HEK293T (cell line): ENCODE results near the gene SACS.

ENCODE experiments used
- CTCF ChIA-PET: fragments of 350-600 bp; formaldehyde crosslinking; extraction: SDS; loops from one replicate; lab custom pipeline; 2021; ENCODE audit warnings: antibody characterized with exemption, inconsistent platforms; lab: Yijun Ruan, JAX
- POLR2A ChIA-PET: fragments of 350-600 bp; formaldehyde crosslinking; extraction: SDS; loops from one replicate; lab custom pipeline; 2020; ENCODE audit warnings: antibody characterized with exemption, inconsistent platforms; lab: Yijun Ruan, JAX
- DNase-seq: peaks from one replicate; pipeline ENCODE4 v3.0.0; 2012; ENCODE audit warnings: mixed read lengths; ENCODE audit errors: extremely low spot score
- ARNT ChIP-seq: fragments of 450-650 bp; IDR thresholded peaks from 2 replicates; pipeline ENCODE4 v1.6.1; 2017; ENCODE audit warnings: mild to moderate bottlenecking
- BHLHE40 ChIP-seq: fragments of 450-650 bp; IDR thresholded peaks from 2 replicates; pipeline ENCODE4 v1.6.1; 2016; ENCODE audit warnings: mild to moderate bottlenecking, moderate library complexity, borderline replicate concordance
- CTBP1 ChIP-seq: fragments of 450-650 bp; IDR thresholded peaks from 2 replicates; pipeline ENCODE4 v1.6.1; 2016; ENCODE audit warnings: borderline replicate concordance
- ELF4 ChIP-seq: fragments of 450-650 bp; IDR thresholded peaks from 2 replicates; pipeline ENCODE4 v1.6.1; 2017; ENCODE audit warnings: antibody characterized with exemption
- FOXA1 ChIP-seq: fragments of 450-650 bp; IDR thresholded peaks from 2 replicates; pipeline ENCODE4 v1.6.1; 2016; ENCODE audit warnings: mild to moderate bottlenecking
- FOXK2 ChIP-seq: fragments of 450-650 bp; IDR thresholded peaks from 2 replicates; pipeline ENCODE4 v1.6.1; 2016; ENCODE audit warnings: mild to moderate bottlenecking
- FOXM1 ChIP-seq: fragments of 450-650 bp; IDR thresholded peaks from 2 replicates; pipeline ENCODE4 v1.6.1; 2017; ENCODE audit warnings: mild to moderate bottlenecking, borderline replicate concordance
- HDGF ChIP-seq: fragments of 450-650 bp; IDR thresholded peaks from 2 replicates; pipeline ENCODE4 v1.6.1; 2017; ENCODE audit warnings: antibody characterized with exemption, borderline replicate concordance
- L3MBTL2 ChIP-seq: fragments of 450-650 bp; conservative IDR thresholded peaks from 2 replicates; pipeline ENCODE4 v1.6.1; 2016; ENCODE audit warnings: mild to moderate bottlenecking
- LEF1 ChIP-seq: fragments of 450-650 bp; IDR thresholded peaks from 2 replicates; pipeline ENCODE4 v1.6.1; 2017; ENCODE audit warnings: mild to moderate bottlenecking, borderline replicate concordance
- NFRKB ChIP-seq: fragments of 450-650 bp; IDR thresholded peaks from 2 replicates; pipeline ENCODE4 v1.6.1; 2016; ENCODE audit warnings: mild to moderate bottlenecking, moderate library complexity
- SP1 ChIP-seq: fragments of 450-650 bp; IDR thresholded peaks from 2 replicates; pipeline ENCODE4 v1.6.1; 2017
- SUZ12 ChIP-seq: fragments of 450-650 bp; IDR thresholded peaks from 2 replicates; pipeline ENCODE4 v1.6.1; 2016; ENCODE audit warnings: mild to moderate bottlenecking
- TARDBP ChIP-seq: fragments of 450-650 bp; IDR thresholded peaks from 2 replicates; pipeline ENCODE4 v1.6.1; 2016
- ZNF384 ChIP-seq: fragments of 450-650 bp; IDR thresholded peaks from 2 replicates; pipeline ENCODE4 v1.6.1; 2016
- TF ChIP-seq, protein P1 (sequence below): fragments of 450-650 bp; IDR thresholded peaks from 2 replicates; pipeline ENCODE4 v1.6.1; 2016

Gene SACS

DNA sequence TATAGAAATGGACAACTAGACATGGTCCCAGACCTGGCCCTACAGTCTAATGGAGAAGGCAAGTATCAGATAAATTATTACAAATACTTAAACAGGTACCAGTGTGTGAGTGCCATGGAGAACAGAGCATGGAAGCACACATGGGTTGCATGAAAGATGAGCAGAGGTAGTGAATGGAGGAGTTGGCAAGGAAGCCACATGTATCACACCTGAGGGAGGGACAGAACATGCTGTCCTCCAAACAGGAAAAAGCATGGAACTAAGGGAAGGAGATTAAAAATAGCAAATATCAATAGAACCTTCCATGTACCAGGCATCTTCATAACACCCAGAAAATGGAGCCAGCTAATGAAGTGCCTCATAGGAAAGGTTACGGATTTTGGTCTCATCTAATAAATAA lies 85.9 kb downstream of the SACS start:
- DNase-seq: no peak
- POLR2A ChIA-PET: no interaction called here
- CTCF ChIA-PET: no interaction called here
- TF ChIP-seq SUZ12: no peak
- no peak for TF ChIP-seq FOXM1
- no peak for TF ChIP-seq ARNT
- TF ChIP-seq CTBP1: no peak
- no peak for TF ChIP-seq HDGF
- no peak for TF ChIP-seq NFRKB
- TF ChIP-seq BHLHE40: no peak
- TF ChIP-seq LEF1: no peak
- no peak for TF ChIP-seq TARDBP
- TF ChIP-seq FOXA1: no peak
- TF ChIP-seq ZNF384: no peak

- POLR2A ChIA-PET: no interaction called here
- CTCF ChIA-PET: no interaction called here
- DNase-seq: no peak
- TF ChIP-seq HDGF (no peak), SUZ12 (no peak), NFRKB (no peak), ARNT (no peak), FOXA1 (no peak), CTBP1 (no peak), L3MBTL2 (no peak), FOXM1 (no peak), ZNF384 (no peak), ELF4 (no peak), SP1 (no peak), LEF1 (no peak), TARDBP (no peak), FOXK2 (no peak), BHLHE40 (no peak)
- TF ChIP-seq, protein P1, sequence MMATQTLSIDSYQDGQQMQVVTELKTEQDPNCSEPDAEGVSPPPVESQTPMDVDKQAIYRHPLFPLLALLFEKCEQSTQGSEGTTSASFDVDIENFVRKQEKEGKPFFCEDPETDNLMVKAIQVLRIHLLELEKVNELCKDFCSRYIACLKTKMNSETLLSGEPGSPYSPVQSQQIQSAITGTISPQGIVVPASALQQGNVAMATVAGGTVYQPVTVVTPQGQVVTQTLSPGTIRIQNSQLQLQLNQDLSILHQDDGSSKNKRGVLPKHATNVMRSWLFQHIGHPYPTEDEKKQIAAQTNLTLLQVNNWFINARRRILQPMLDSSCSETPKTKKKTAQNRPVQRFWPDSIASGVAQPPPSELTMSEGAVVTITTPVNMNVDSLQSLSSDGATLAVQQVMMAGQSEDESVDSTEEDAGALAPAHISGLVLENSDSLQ: no peak
These were observed 88.4 kb downstream of the SACS start for GRCh38 chr13:23344931-23345595.

DNA sequence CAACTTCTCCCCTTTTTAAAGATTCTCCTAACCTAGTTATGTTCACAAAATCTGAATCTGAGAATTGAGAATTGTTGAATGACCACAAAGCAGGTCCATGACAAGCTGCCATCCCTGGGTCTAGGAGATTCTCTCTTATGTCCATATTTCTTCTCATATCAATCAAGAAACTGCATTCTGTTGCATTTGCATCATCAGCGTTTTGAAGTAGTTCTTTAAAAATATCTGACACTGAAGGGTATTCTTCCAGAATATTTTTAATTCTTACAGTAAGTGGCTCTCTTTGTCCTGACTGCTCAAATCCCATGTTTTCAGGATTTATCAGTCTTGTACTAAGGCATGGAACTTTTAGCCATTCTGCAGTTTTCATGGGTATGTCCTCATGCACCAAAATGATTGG lies 94.3 kb downstream of the SACS start:
- ChIA-PET POLR2A (no interaction called here), CTCF (no interaction called here)
- no peak for TF ChIP-seq ELF4
- no peak for TF ChIP-seq BHLHE40
- no peak for TF ChIP-seq SP1
- no peak for TF ChIP-seq CTBP1
- DNase-seq: no peak

DNA sequence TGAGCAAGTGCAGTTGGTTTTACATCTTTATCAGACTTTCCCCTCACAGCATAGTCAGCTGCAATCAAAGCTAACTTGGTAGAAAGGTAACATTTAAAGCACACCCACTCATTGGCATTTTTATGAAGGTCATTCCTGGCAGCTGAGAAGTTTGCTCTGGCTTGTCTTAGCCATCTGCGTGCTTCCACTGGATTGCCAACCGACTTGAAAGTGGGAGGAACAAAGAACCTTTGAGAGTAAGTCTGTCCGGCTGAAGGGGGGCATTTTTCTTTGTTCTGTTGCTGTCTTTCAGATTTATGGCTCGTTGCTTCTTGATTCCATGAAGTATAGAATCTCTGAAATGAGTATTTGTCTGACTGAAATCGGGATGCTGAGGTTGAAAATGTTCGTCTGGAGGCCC lies 103.1 kb downstream of the SACS start:
- CTCF ChIA-PET: no interaction called here
- no peak for TF ChIP-seq HDGF
- TF ChIP-seq ELF4: no peak
- TF ChIP-seq TARDBP: no peak
- TF ChIP-seq, protein P1: no peak
- no peak for TF ChIP-seq FOXK2
- no peak for TF ChIP-seq NFRKB
- no peak for TF ChIP-seq L3MBTL2
- no peak for TF ChIP-seq BHLHE40
- no peak for TF ChIP-seq ARNT
- no peak for TF ChIP-seq FOXA1
- no peak for TF ChIP-seq CTBP1
- no peak for TF ChIP-seq LEF1
- no peak for TF ChIP-seq SUZ12
- POLR2A ChIA-PET: no interaction called here
- DNase-seq: no peak

- CTCF ChIA-PET: no interaction called here
These were observed 108.3 kb downstream of the SACS start for GRCh38 chr13:23325191-23325590.

More at GRCh38 chr13:23325191-23325590, 108.3 kb downstream of the SACS start:
- POLR2A ChIA-PET: no interaction called here
- no peak for DNase-seq
- TF ChIP-seq HDGF: no peak
- no peak for TF ChIP-seq ARNT
- TF ChIP-seq ZNF384: no peak
- TF ChIP-seq, protein P1: no peak
- no peak for TF ChIP-seq FOXA1
- TF ChIP-seq BHLHE40: no peak
- no peak for TF ChIP-seq FOXK2
- no peak for TF ChIP-seq L3MBTL2
- TF ChIP-seq SUZ12: no peak
- no peak for TF ChIP-seq TARDBP
- TF ChIP-seq LEF1: no peak
- TF ChIP-seq ELF4: no peak
- no peak for TF ChIP-seq CTBP1
- no peak for TF ChIP-seq FOXM1
- TF ChIP-seq NFRKB: no peak
- no peak for TF ChIP-seq SP1
